ENCODE data around the gene SPRY4.

- no peak for TF ChIP-seq CTCF (IDR thresholded peaks at IDR 0.05)
- TF ChIP-seq EP300 (IDR thresholded peaks at IDR 0.05) = no peak
- TF ChIP-seq POLR2AphosphoS5 (IDR thresholded peaks at IDR 0.05) = no peak
- TF ChIP-seq POLR2A (IDR thresholded peaks at IDR 0.05) = no peak
These were observed 2.5 kb upstream of the SPRY4 start for GRCh38 chr5:142327111-142327842.

Measured in upper lobe of left lung (tissue), 4 donors.